OCI-LY3 (cell line): ENCODE data around the gene STAT5A.
A peak's percentile ranks its signal among the peaks of the same experiment; 100 is the strongest.

ENCODE experiments used
- H2AFZ ChIP-seq: fragments of 200-600, 300-600 bp; shearing (Covaris generic); 2 replicates; pipeline ENCODE4 v1.6.0; 2014; ENCODE audit warnings: antibody characterized with exemption, low read depth, low read length
- H3K27ac ChIP-seq: fragments of 200-600, 300-600 bp; sonication (generic); 2 replicates; pipeline ENCODE4 v1.5.1; 2014; ENCODE audit warnings: mild to moderate bottlenecking, low read length, moderate library complexity, mixed read lengths
- H3K27me3 ChIP-seq: fragments of 200-600, 300-600 bp; sonication (generic); 2 replicates; pipeline ENCODE4 v1.6.1; 2014; ENCODE audit warnings: low read depth, low read length, mixed read lengths
- H3K36me3 ChIP-seq: fragments of 200-600, 300-600 bp; sonication (generic); replicated peaks from 2 replicates; pipeline ENCODE3; 2014; ENCODE audit warnings: low read depth, low read length, mixed read lengths
- H3K4me1 ChIP-seq: fragments of 300-600, 200-600 bp; sonication (generic); 2 replicates; pipeline ENCODE4 v1.6.1; 2014; ENCODE audit warnings: low read length, mixed read lengths
- H3K4me2 ChIP-seq: fragments of 200-600, 300-600 bp; sonication (generic); 2 replicates; pipeline ENCODE4 v1.6.1; 2014; ENCODE audit warnings: low read length, mixed read lengths
- H3K4me3 ChIP-seq: fragments of 300-600, 200-600 bp; sonication (generic); 2 replicates; pipeline ENCODE4 v1.5.1; 2014; ENCODE audit warnings: antibody characterized with exemption, mild to moderate bottlenecking, low read length, moderate library complexity
- H3K79me2 ChIP-seq: fragments of 300-600, 200-600 bp; shearing (Covaris generic); 2 replicates; pipeline ENCODE4 v1.6.1; 2014; ENCODE audit warnings: mild to moderate bottlenecking, low read length, mixed read lengths
- H3K9ac ChIP-seq: fragments of 300-600, 200-600 bp; shearing (Covaris generic); 2 replicates; pipeline ENCODE4 v1.6.0; 2014; ENCODE audit warnings: mild to moderate bottlenecking, low read length, moderate library complexity
- H3K9me3 ChIP-seq: fragments of 200-600, 300-600 bp; shearing (Covaris generic); 2 replicates; pipeline ENCODE4 v1.6.1; 2014; ENCODE audit warnings: low read length, mixed read lengths; ENCODE audit not compliant: insufficient read depth
- H4K20me1 ChIP-seq: fragments of 200-600, 300-600 bp; sonication (generic); 2 replicates; pipeline ENCODE4 v1.6.1; 2016; ENCODE audit warnings: low read length, mixed read lengths; ENCODE audit not compliant: insufficient read depth
- CTCF ChIP-seq: fragments of 200-600, 300-600 bp; sonication (generic); IDR thresholded peaks from 2 replicates; pipeline ENCODE4 v1.5.1; 2014; ENCODE audit warnings: antibody characterized with exemption, low read length, low read depth
- EZH2phosphoT487 ChIP-seq: fragments of 200-600 bp; shearing (Covaris generic); IDR thresholded peaks from 2 replicates; pipeline ENCODE4 v1.6.1; 2018; ENCODE audit warnings: antibody characterized with exemption, mixed run types, low read depth

Gene STAT5A

GRCh38 chr17:42342242-42343008 lies 54.1 kb downstream of the STAT5A start:
- TF ChIP-seq CTCF (no peak), EZH2phosphoT487 (no peak)
- no peaks in the 10 kb centered on the region for H3K27me3 ChIP-seq
- H3K36me3 ChIP-seq: peaks cover 64% of the 10 kb centered on the region
- peak overlapping the region; percentile 9; the same call in 1 of the 2 replicates for H3K4me3 ChIP-seq
- no peak overlapping the region for H2AFZ ChIP-seq
- peaks cover 68% of the 10 kb centered on the region for H3K79me2 ChIP-seq
- H3K4me2 ChIP-seq: peak overlapping the region; percentile 46
- H3K4me1 ChIP-seq: peaks cover 62% of the 10 kb centered on the region
- no peaks in the 10 kb centered on the region for H3K9me3 ChIP-seq
- peaks cover 73% of the 10 kb centered on the region for H4K20me1 ChIP-seq
- peak overlapping the region; percentile 87 for H3K27ac ChIP-seq
- peak overlapping the region; percentile 43; the same call in 1 of the 2 replicates for H3K9ac ChIP-seq

GRCh38 chr17:42345396-42346073 lies 57.2 kb downstream of the STAT5A start:
- no peak overlapping the region for H3K4me2 ChIP-seq
- no peak overlapping the region for H2AFZ ChIP-seq
- no peaks in the 10 kb centered on the region for H3K9me3 ChIP-seq
- H3K4me1 ChIP-seq: peaks cover 50% of the 10 kb centered on the region
- TF ChIP-seq CTCF (no peak), EZH2phosphoT487 (no peak)
- H3K4me3 ChIP-seq: no peak overlapping the region
- H4K20me1 ChIP-seq: peaks cover 79% of the 10 kb centered on the region
- H3K9ac ChIP-seq: no peak overlapping the region
- peaks cover 72% of the 10 kb centered on the region for H3K36me3 ChIP-seq
- no peak overlapping the region for H3K27ac ChIP-seq
- H3K27me3 ChIP-seq: no peaks in the 10 kb centered on the region
- H3K79me2 ChIP-seq: peaks cover 79% of the 10 kb centered on the region

GRCh38 chr17:42346481-42346880 lies 58.2 kb downstream of the STAT5A start:
- H4K20me1 ChIP-seq: peaks cover 77% of the 10 kb centered on the region
- H3K4me1 ChIP-seq: peaks cover 41% of the 10 kb centered on the region
- H3K27me3 ChIP-seq: no peaks in the 10 kb centered on the region
- H3K4me3 ChIP-seq: no peak overlapping the region
- no peak overlapping the region for H2AFZ ChIP-seq
- TF ChIP-seq EZH2phosphoT487 (no peak), CTCF (no peak)
- H3K36me3 ChIP-seq: peaks cover 62% of the 10 kb centered on the region
- no peak overlapping the region for H3K9ac ChIP-seq
- no peaks in the 10 kb centered on the region for H3K9me3 ChIP-seq
- H3K79me2 ChIP-seq: peaks cover 79% of the 10 kb centered on the region
- no peak overlapping the region for H3K4me2 ChIP-seq
- H3K27ac ChIP-seq: no peak overlapping the region

GRCh38 chr17:42347198-42347597 lies 58.9 kb downstream of the STAT5A start:
- H3K4me2 ChIP-seq: no peak overlapping the region
- TF ChIP-seq EZH2phosphoT487 (no peak), CTCF (no peak)
- peaks cover 77% of the 10 kb centered on the region for H4K20me1 ChIP-seq

More at GRCh38 chr17:42347198-42347597, 58.9 kb downstream of the STAT5A start:
- no peak overlapping the region for H3K9ac ChIP-seq
- no peak overlapping the region for H2AFZ ChIP-seq
- peaks cover 34% of the 10 kb centered on the region for H3K4me1 ChIP-seq
- no peaks in the 10 kb centered on the region for H3K27me3 ChIP-seq
- no peak overlapping the region for H3K4me3 ChIP-seq
- no peak overlapping the region for H3K27ac ChIP-seq
- H3K79me2 ChIP-seq: peaks cover 79% of the 10 kb centered on the region
- peaks cover 57% of the 10 kb centered on the region for H3K36me3 ChIP-seq
- no peaks in the 10 kb centered on the region for H3K9me3 ChIP-seq
